SIG-M5 treated with dmso at 0.1 percent for 504 hours (cell line): ENCODE data around the gene EDEM2.
"Not testable (repeated sequence)": the region's sequence is repeated elsewhere in the genome, so short reads cannot be mapped to it uniquely, and the experiment has no call there.

Experiments used
- DNase-seq: peaks from one replicate; lab custom pipeline; 2025; ENCODE audit not compliant: unreplicated experiment; lab: John Stamatoyannopoulos, UW

The EDEM2 gene

GRCh38 chr20:35129647-35130069 lies 17.5 kb downstream of the EDEM2 start:
- DNase-seq: peak; percentile 49

GRCh38 chr20:35125753-35126152 lies 21.4 kb downstream of the EDEM2 start:
- DNase-seq: no peak

- no peak for DNase-seq
Observed at GRCh38 chr20:35122756-35123405, 24.3 kb downstream of the EDEM2 start.

- DNase-seq: no peak
Observed at GRCh38 chr20:35121186-35121585, 25.9 kb downstream of the EDEM2 start.

- peak; percentile 97 for DNase-seq
Observed at GRCh38 chr20:35120012-35120701, 27.0 kb downstream of the EDEM2 start.

GRCh38 chr20:35117629-35118028 lies 29.5 kb downstream of the EDEM2 start:
- DNase-seq: no peak

GRCh38 chr20:35117196-35117595 lies 29.9 kb downstream of the EDEM2 start:
- DNase-seq: no peak

- DNase-seq: no peak
Observed at GRCh38 chr20:35116258-35116657, 30.9 kb downstream of the EDEM2 start.

- DNase-seq: no peak
Observed at GRCh38 chr20:35115606-35116005, 31.5 kb downstream of the EDEM2 start.

- DNase-seq: not testable (repeated sequence)
Observed at GRCh38 chr20:35112276-35112675, 34.9 kb downstream of the EDEM2 start.

- no peak for DNase-seq
Observed at GRCh38 chr20:35111141-35111888, 35.8 kb downstream of the EDEM2 start.

- no peak for DNase-seq
Observed at GRCh38 chr20:35108921-35109320, 38.2 kb downstream of the EDEM2 start.

GRCh38 chr20:35106827-35107380 lies 40.2 kb downstream of the EDEM2 start:
- DNase-seq: no peak

- DNase-seq: no peak
Observed at GRCh38 chr20:35104685-35105295, 42.3 kb downstream of the EDEM2 start.

- DNase-seq: no peak
Observed at GRCh38 chr20:35101620-35102019, 45.5 kb downstream of the EDEM2 start.

GRCh38 chr20:35093267-35093884 lies 53.8 kb downstream of the EDEM2 start:
- DNase-seq: peak; percentile 90

- peak; percentile 89 for DNase-seq
Observed at GRCh38 chr20:35092524-35093266, 54.4 kb downstream of the EDEM2 start, which contains the start of gene TRPC4AP. Gene TRPC4AP, minus strand, starts transcription at chr20:35092807. Its CDS starts 26 bp downstream, at chr20:35092781.

- peak; percentile 34 for DNase-seq
Observed at GRCh38 chr20:35091816-35092523, 55.2 kb downstream of the EDEM2 start.
